Stimulated activated CD4-positive, alpha-beta T cell treated with anti-CD3 and anti-CD28 coated beads, Interleukin-15, amount 100 ng/mL, for 24 hours (primary cell): ENCODE data around the gene ST3GAL3.

ENCODE experiments used
- DNase-seq: peaks from one replicate; pipeline ENCODE4 v3.0.0-alpha.2; 2020

ST3GAL3 gene

GRCh38 chr1:43856188-43856587, 148.9 kb downstream of the ST3GAL3 start:
- DNase-seq = no peak

DNA sequence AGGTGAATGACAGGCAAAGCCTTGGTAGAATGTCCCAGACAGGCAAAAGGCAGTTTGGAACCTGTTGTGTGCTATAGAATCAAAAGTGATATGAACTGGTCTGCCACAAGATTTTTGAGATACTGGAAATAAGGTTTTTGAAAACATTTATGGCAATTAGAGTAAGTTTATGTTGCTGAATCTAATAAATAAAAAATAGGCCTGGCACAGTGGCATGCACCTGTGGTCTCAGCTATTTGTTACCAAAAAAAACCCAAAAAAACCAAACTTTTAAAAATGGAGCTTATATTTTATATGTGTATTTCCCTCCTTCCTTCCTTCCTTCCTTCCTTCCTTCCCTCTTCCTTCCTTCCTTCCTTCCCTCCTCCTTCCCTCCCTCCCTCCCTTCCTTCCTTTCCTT, 149.8 kb downstream of the ST3GAL3 start:
- DNase-seq = no peak

DNA sequence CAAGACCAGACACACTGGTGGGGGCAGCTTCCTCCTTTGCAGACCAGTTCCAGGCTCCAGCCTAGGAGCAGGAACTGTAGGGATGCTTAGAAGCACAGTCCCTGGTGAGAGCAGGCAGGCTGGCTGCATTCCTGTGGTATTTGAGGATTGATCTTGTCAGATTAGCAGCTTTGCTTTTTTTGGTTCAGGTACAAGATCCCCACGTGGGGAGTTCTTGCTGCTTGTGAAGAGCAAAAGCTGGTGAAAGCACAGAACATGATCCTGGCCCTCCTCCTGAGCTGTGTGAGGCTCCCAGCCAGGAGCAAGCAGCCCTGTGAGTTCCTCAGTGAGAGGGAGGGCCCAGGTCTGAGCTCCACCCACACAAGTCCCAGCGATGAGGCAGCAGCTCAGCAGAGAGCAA, 151.0 kb downstream of the ST3GAL3 start:
- no peak for DNase-seq

GRCh38 chr1:43861337-43861736, 154.0 kb downstream of the ST3GAL3 start:
- no peak for DNase-seq

- no peak for DNase-seq
Measured at GRCh38 chr1:43861988-43862735, 154.8 kb downstream of the ST3GAL3 start.

DNA sequence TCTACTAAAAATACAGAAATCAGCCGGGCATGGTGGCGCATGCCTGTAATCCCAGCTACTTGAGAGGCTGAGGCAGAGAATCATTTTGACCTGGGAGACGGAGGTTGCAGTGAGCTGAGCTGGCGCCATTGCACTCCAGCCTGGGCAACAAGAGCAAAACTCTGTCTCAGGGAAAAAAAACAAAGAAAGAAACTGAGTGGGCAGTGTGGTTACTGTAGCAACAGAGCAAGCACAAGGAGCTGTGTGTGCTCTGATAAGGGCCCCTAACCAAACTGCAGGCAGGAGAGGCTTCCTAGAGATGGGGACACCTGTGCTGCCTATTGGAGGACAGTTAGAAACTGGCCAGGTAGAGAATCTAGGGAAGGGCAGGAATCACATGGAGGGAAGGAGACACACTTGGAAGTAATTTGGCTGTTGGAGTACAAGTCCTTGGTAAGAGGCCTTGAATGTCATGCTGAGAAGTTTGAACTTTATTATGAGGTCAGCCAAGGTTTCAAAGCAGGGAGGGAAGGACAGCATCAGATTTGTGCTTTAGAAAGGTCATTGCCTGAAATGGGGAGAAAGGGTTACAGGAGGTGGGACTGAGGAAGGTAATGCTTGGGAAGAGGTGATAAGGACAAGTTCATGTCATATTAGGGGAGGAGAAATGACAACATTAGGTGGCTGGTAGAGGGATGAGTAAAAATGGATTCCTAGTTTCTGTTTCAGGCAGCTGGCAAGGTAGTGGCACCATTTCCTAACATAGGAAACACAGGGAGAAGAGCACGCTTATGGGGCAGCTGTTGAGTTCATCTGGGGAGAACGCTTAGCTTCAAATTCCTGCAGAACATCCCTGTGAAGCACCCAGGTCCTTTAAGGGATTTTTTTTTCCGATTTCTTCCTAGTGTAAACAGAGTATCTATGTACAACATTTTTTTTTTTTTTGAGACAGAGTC, 157.0 kb downstream of the ST3GAL3 start:
- peak; percentile 4 for DNase-seq

- no peak for DNase-seq
Measured at GRCh38 chr1:43866201-43866600, 158.9 kb downstream of the ST3GAL3 start.

GRCh38 chr1:43867976-43868740, 160.8 kb downstream of the ST3GAL3 start:
- DNase-seq = no peak

GRCh38 chr1:43868741-43869067, 161.4 kb downstream of the ST3GAL3 start:
- DNase-seq = no peak

DNA sequence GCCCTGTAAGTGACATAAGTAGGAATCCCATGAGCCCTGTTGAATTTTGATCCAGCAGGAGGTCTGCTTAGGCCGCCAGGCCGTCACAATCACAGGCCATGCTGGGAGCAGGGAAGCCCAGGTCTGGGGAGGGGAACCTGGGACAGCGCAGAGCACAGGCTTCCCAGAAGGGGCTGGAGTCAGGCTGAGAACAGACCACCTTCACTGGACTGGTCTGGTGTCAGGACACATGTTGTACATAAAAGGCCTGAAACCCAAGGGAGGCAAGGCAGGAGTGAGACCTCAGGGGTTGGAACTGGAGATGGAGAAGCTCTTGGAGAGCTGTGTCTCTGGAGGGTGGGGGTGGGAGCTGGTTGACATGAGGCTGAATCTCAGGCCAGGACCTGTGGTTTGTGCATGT, 163.0 kb downstream of the ST3GAL3 start:
- no peak for DNase-seq

DNA sequence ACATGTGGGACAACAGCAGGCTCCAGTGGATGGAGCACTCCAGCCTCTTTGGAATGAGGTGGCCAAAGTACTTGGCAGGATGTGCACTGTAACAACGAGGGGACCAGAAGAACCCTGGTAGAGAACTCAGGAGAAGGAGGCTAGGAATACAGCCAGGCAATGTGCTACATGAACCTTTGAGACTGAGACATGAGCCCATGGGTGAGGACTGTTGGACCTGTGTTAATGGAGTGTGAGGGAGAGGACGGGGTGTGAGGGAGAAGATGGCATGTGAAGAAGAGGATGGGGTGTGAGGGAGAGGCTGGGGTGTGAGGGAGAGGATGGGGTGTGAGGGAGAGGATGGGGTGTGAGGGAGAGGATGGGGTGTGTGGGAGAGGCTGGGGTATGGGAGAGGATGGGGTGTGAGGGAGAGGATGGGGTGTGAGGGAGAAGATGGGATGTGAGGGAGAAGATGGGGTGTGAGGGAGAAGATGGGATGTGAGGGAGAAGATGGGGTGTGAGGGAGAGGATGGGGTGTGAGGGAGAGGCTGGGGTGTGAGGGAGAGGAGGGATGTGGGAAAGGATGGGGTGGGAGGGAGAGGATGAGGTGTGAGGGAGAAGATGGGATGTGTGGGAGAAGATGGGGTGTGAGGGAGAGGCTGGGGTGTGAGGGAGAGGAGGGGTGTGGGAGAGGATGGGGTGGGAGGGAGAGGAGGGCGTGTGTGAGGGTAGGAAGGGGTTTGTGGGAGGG, 164.0 kb downstream of the ST3GAL3 start:
- DNase-seq = no peak

- no peak for DNase-seq
Measured at GRCh38 chr1:43872280-43872679, 164.9 kb downstream of the ST3GAL3 start.

- DNase-seq = no peak
Measured at GRCh38 chr1:43873851-43874250, 166.5 kb downstream of the ST3GAL3 start.

- DNase-seq = no peak
Measured at GRCh38 chr1:43874716-43875115, 167.4 kb downstream of the ST3GAL3 start.

- no peak for DNase-seq
Measured at GRCh38 chr1:43875331-43875730, 168.0 kb downstream of the ST3GAL3 start.

GRCh38 chr1:43877101-43877500, 169.8 kb downstream of the ST3GAL3 start:
- no peak for DNase-seq

DNA sequence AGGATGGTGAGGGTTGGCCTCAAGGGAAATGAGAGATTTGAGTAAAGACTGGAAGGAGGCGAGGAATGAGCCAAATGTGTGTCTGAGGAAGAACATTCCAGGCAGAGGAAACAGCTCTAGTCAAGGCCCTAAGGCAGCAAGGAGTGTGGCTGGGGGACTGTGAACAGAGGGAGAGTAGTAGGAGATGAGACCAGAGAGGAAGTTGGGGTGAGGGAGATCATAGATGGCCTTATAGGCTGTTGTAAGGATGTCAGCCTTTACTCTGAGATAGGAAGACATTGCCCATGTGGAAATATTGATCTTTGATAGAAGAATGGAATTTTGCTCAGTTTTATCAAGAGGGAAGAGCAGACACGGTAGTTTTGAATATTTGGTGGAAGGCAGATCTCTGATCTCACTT, 171.1 kb downstream of the ST3GAL3 start:
- DNase-seq = no peak

DNA sequence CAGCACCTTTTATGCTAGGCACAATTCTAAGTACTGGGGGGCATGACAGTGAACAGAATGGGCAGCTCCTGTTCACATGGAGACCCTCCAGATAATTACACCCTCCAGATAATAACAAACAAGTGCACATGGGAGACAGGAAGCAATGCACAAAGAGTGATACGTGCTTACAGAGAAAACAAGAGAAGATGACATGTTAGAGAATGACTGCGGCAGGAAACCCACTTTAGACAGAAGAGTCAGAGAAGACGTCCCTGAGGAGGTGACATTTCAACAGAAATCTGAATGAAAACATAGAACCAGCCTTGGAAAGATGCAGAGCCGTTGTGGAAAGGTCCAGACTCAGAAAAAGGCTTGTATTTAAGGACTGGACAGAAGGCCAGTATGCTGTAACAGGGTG, 171.5 kb downstream of the ST3GAL3 start:
- DNase-seq = no peak

GRCh38 chr1:43879414-43879813, 172.1 kb downstream of the ST3GAL3 start:
- DNase-seq = no peak

- no peak for DNase-seq
Measured at GRCh38 chr1:43879996-43880395, 172.7 kb downstream of the ST3GAL3 start.

- DNase-seq = no peak
Measured at GRCh38 chr1:43880604-43881003, 173.3 kb downstream of the ST3GAL3 start.

DNA sequence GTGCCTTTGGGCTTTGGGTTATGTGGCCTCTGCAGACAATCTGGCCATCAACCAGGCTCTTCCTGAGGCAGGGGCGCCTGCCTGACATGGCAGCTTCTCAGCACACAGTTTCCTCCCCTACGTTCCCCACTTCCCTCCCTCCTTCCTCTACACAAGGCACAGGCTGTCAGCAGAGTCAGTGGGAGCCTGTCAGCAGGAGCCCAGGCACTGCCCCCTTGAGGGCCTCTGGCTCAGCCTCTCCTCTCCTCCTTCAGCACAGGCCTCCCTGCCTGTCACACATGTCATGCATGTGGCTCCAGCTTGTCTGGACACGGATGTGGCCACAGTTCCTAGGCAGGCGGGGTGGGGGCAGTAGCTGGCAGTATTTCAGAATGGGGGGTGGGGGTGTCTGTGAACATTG, 174.1 kb downstream of the ST3GAL3 start:
- DNase-seq = no peak

- DNase-seq = no peak
Measured at GRCh38 chr1:43882763-43883162, 175.4 kb downstream of the ST3GAL3 start.
